K562 (cell line): ENCODE results near the gene C18orf32. TPM values are rescaled to one million over a fixed set of nuclear protein-coding genes. Genes with fewer than 3 reads are reported as not detected.
A peak's percentile ranks its signal among the peaks of the same experiment; 100 is the strongest.

ENCODE experiments used
- ATAC-seq: fragments of 200-7000 bp; cut with Tn5 transposase; 3 replicates; pipeline ENCODE4 v1.9.1; 2020; ENCODE audit warnings: moderate library complexity
- BruUV-seq: library from RNA; stranded (reverse); fragments of 400-500 nt; replicated peaks from 2 replicates; lab custom pipeline; 2021; lab: Mats Ljungman, UMichigan
- CTCF ChIA-PET: fragments of 300-600 bp; formaldehyde crosslinking; extraction: SDS; loops from one replicate; lab custom pipeline; 2021; ENCODE audit warnings: low intra/inter-chr PET ratio; lab: Yijun Ruan, JAX
- POLR2A ChIA-PET: fragments of 300-600, 350-650 bp; sonication (Branson Sonifier 250); formaldehyde crosslinking; extraction: SDS; loops from one replicate; lab custom pipeline; 2021; ENCODE audit warnings: antibody characterized with exemption, inconsistent platforms; lab: Yijun Ruan, JAX
- DNase-seq, 4 experiments: peaks; one replicate each; pipeline versions ENCODE4 v3.0.0 to v3.0.0-alpha.2; 2011 to 2018; ENCODE audit warnings: low spot score in 3 of 4, mixed read lengths in 3 of 4; ENCODE audit errors: extremely low read depth in 1 of 4
- FAIRE-seq: peaks from 2 replicates; lab custom pipeline; 2011; peaks lifted over from hg19 to GRCh38; lab: Jason Lieb, UNC
- H2AFZ ChIP-seq: 2 replicates; pipeline ENCODE4 v1.6.0; 2011; ENCODE audit warnings: low read depth, low read length, control low read depth, inconsistent platforms
- H3K27ac ChIP-seq: fragments of 200-600 bp; 3 replicates; pipeline ENCODE4 v1.8.0; 2011; ENCODE audit warnings: low read depth, mild to moderate bottlenecking, control low read depth, inconsistent platforms, low read length, moderate library complexity, mixed read lengths; ENCODE audit errors: extremely low read depth
- H3K27me3 ChIP-seq, 2 experiments: fragments of 300-600 bp in 1 of 2; 2 replicates in 1 of 2; 3 replicates in 1 of 2; pipeline versions ENCODE4 v1.6.0 to v1.8.0; 2011; ENCODE audit warnings: inconsistent platforms in 2 of 2, low read length in 2 of 2, mild to moderate bottlenecking in 1 of 2, mixed read lengths in 1 of 2, moderate library complexity in 1 of 2; ENCODE audit not compliant: control insufficient read depth in 2 of 2, insufficient read depth in 2 of 2
- H3K36me3 ChIP-seq: fragments of 300-600 bp; 3 replicates; pipeline ENCODE4 v1.8.0; 2011; ENCODE audit warnings: mild to moderate bottlenecking, low read length, inconsistent platforms; ENCODE audit not compliant: control insufficient read depth, insufficient read depth
- H3K4me1 ChIP-seq, 2 experiments: fragments of 200-600 bp in 1 of 2; replicated peaks in 1 of 2; 2 replicates in 1 of 2; 3 replicates in 1 of 2; pipeline versions ENCODE4 v1.5.1 to v1.8.0; 2011; ENCODE audit warnings: inconsistent platforms in 2 of 2, low read length in 2 of 2, mild to moderate bottlenecking in 1 of 2, mixed read lengths in 1 of 2, moderate library complexity in 1 of 2; ENCODE audit not compliant: control insufficient read depth in 2 of 2, insufficient read depth in 2 of 2
- H3K4me2 ChIP-seq: 2 replicates; pipeline ENCODE4 v1.6.1; 2011; ENCODE audit warnings: low read length, control low read depth, inconsistent platforms, mixed read lengths; ENCODE audit not compliant: insufficient read depth
- H3K4me3 ChIP-seq: fragments of 200-600 bp; sonication (generic), shearing (Covaris generic); 2 replicates; pipeline ENCODE4 v1.5.1; 2016; ENCODE audit warnings: control low read depth, inconsistent platforms
- H3K79me2 ChIP-seq: fragments of 200-600 bp; 3 replicates; pipeline ENCODE4 v1.8.0; 2011; ENCODE audit warnings: low read length, inconsistent platforms; ENCODE audit not compliant: control insufficient read depth, insufficient read depth
- H3K9ac ChIP-seq, 2 experiments: 2 replicates each; pipeline versions ENCODE4 v1.6.0 to v1.6.1; 2011; ENCODE audit warnings: low read depth in 2 of 2, low read length in 2 of 2, control low read depth in 1 of 2, inconsistent platforms in 1 of 2, mild to moderate bottlenecking in 1 of 2, mixed read lengths in 1 of 2; ENCODE audit not compliant: insufficient read depth in 1 of 2
- H3K9me1 ChIP-seq: one replicate; pipeline ENCODE4 v1.6.0; 2011; ENCODE audit warnings: inconsistent platforms, mild to moderate bottlenecking, low read length, moderate library complexity; ENCODE audit not compliant: control insufficient read depth, insufficient read depth
- H3K9me3 ChIP-seq: replicated peaks from 2 replicates; pipeline ENCODE4 v1.5.1; 2011; ENCODE audit warnings: low read depth, low read length, inconsistent platforms; ENCODE audit not compliant: control insufficient read depth, insufficient read depth
- H4K20me1 ChIP-seq: replicated peaks from 2 replicates; pipeline ENCODE4 v1.6.1; 2011; ENCODE audit warnings: low read length, inconsistent platforms, mixed read lengths; ENCODE audit not compliant: control insufficient read depth, insufficient read depth
- ASH1L ChIP-seq: fragments of 450-650 bp; IDR thresholded peaks from 2 replicates; pipeline ENCODE4 v1.6.1; 2018; ENCODE audit warnings: borderline replicate concordance, mild to moderate bottlenecking, low read depth; ENCODE audit not compliant: partially characterized antibody
- ATF7 ChIP-seq: fragments of 450-650 bp; IDR thresholded peaks from 2 replicates; pipeline ENCODE4 v1.7.1; 2014; ENCODE audit warnings: mild to moderate bottlenecking, moderate library complexity
- DEAF1 ChIP-seq: fragments of 450-650 bp; formaldehyde crosslinking; IDR thresholded peaks from 2 replicates; pipeline ENCODE4 v1.4.0; 2020; ENCODE audit warnings: mild to moderate bottlenecking, moderate library complexity
- EP300 ChIP-seq: IDR thresholded peaks from 2 replicates; pipeline ENCODE4 v1.6.1; 2012; ENCODE audit warnings: low read length, improper control_type of control experiment
- HDAC1 ChIP-seq, 2 experiments: fragments of 450-650 bp; IDR thresholded peaks; 2 replicates each; pipeline ENCODE4 v1.6.1; 2016 to 2017; ENCODE audit warnings: inconsistent platforms in 1 of 2, mild to moderate bottlenecking in 1 of 2, moderate library complexity in 1 of 2
- HSF4 ChIP-seq: fragments of 250-450 bp; sonication (Bioruptor Pico); IDR thresholded peaks from 2 replicates; pipeline ENCODE4 v2.1.2; 2022; ENCODE audit warnings: mild to moderate bottlenecking, moderate library complexity, borderline replicate concordance
- JUND ChIP-seq, 2 experiments: IDR thresholded peaks; 2 replicates in 1 of 2; 3 replicates in 1 of 2; pipeline ENCODE4 v1.6.1; 2011; ENCODE audit warnings: borderline replicate concordance in 2 of 2, low read depth in 2 of 2, low read length in 2 of 2, improper control_type of control experiment in 1 of 2, missing biosample characterization in 1 of 2, missing genetic modification characterization in 1 of 2, missing genetic modification reagents in 1 of 2
- MAFG ChIP-seq: fragments of 450-650 bp; conservative IDR thresholded peaks from 2 replicates; pipeline ENCODE4 v1.6.1; 2016; ENCODE audit warnings: missing genetic modification characterization, missing compliant biosample characterization
- NR2C1 ChIP-seq, 2 experiments: fragments of 450-650 bp; IDR thresholded peaks; 2 replicates each; pipeline ENCODE4 v1.6.1; 2017; ENCODE audit warnings: mild to moderate bottlenecking in 2 of 2, antibody characterized with exemption in 1 of 2, inconsistent platforms in 1 of 2, missing compliant biosample characterization in 1 of 2, missing genetic modification characterization in 1 of 2
- SMAD3 ChIP-seq: fragments of 450-650 bp; formaldehyde crosslinking; conservative IDR thresholded peaks from 2 replicates; pipeline ENCODE4 v1.4.0; 2020; ENCODE audit warnings: mild to moderate bottlenecking
- TCF15 ChIP-seq: fragments of 250-450 bp; sonication (Bioruptor Pico); IDR thresholded peaks from 2 replicates; pipeline ENCODE4 v1.8.0; 2022; ENCODE audit warnings: moderate library complexity, mild to moderate bottlenecking, inconsistent platforms
- TCF3 ChIP-seq: sonication (generic); formaldehyde crosslinking; IDR thresholded peaks from 2 replicates; pipeline ENCODE4 v1.4.0; 2020; ENCODE audit warnings: mild to moderate bottlenecking, missing genetic modification reagents
- ZNF224 ChIP-seq: sonication (generic); formaldehyde crosslinking; IDR thresholded peaks from 2 replicates; pipeline ENCODE4 v1.8.0; 2022; ENCODE audit warnings: mild to moderate bottlenecking, missing genetic modification reagents
- ZNF592 ChIP-seq: fragments of 450-650 bp; IDR thresholded peaks from 2 replicates; pipeline ENCODE4 v1.6.1; 2017; ENCODE audit warnings: antibody characterized with exemption, mild to moderate bottlenecking
- WGBS: fragments of 100-300 bp; shearing (Covaris generic); methylation state at CpG from one replicate; pipeline ENCODE4 v1.1.6; 2016; ENCODE audit warnings: low coverage, mixed read lengths; ENCODE audit not compliant: insufficient coverage; ENCODE audit errors: missing lambda C conversion rate; 5-methylcytosine and 5-hydroxymethylcytosine counted together
- in situ Hi-C: fragments of 300-500 bp; cut with MboI; formaldehyde crosslinking; loops from 4 replicates; pipeline ENCODE4 v1.15.0; 2018; ENCODE audit warnings: inconsistent platforms, mixed read lengths
- intact Hi-C: fragments of 100-400 bp; cut with micrococcal nuclease; formaldehyde crosslinking; loops from 2 replicates; pipeline ENCODE4 v1.14.2; 2022
- polyA plus RNA-seq, 8 experiments: library from polyadenylated mRNA; depleted of rRNA in 4 of 8; stranded (reverse) in 5 of 8; unstranded in 3 of 8; fragments of >200 nt; fragmentation: Nextera tagmentation in 2 of 8; fragmentation: Illumina TruSeq in 1 of 8; extraction: Ambion mirVana in 2 of 8; extraction: Trizol in 1 of 8; gene quantifications; 2 replicates each; pipeline versions ENCODE4 v1.2.1 to v1.2.3, GENCODE V29; 2011 to 2014; ENCODE audit warnings: inconsistent platforms in 1 of 8, missing spikeins in 1 of 8
- total RNA-seq, 7 experiments: library from RNA; depleted of rRNA in 6 of 7; stranded (reverse); fragments of >200 nt in 6 of 7; fragmentation: Illumina TruSeq in 2 of 7; extraction: Trizol in 2 of 7; gene quantifications; 2 replicates each; pipeline versions ENCODE4 v1.2.1 to v1.2.3, GENCODE V29; 2011 to 2021; ENCODE audit warnings: low replicate concordance in 1 of 7

Gene C18orf32
- total and polyA plus RNA-seq, 9 of the 15 experiments (the other 6 are each of a cell fraction or from before 2014, with no cell fraction given), result 8.5 to 35.0 (median 20.4) TPM

GRCh38 chr18:49479381-49480137 lies 7.5 kb downstream of the C18orf32 start:
- Histone ChIP-seq H3K4me3 (no peak overlapping the region), H3K4me2 (peak overlapping the region; percentile 41; the same call in 1 of the 2 replicates), H2AFZ (no peak overlapping the region), H3K4me1 (peaks cover 0 to 19% of the 10 kb centered on the region in 2 experiments; a peak in 3 of 5 replicates), H4K20me1 (no peaks in the 10 kb centered on the region), H3K27ac (peak overlapping the region; percentile 54; the same call in 2 of the 3 replicates), H3K36me3 (peaks cover 35% of the 10 kb centered on the region; the same call in 2 of the 3 replicates), H3K9me1 (no peaks in the 10 kb centered on the region), H3K9me3 (no peaks in the 10 kb centered on the region), H3K27me3 (no peaks in the 10 kb centered on the region), H3K9ac (peak overlapping the region; percentile 25 to 33; a peak in 2 of 4 replicates), H3K79me2 (peaks cover 5% of the 10 kb centered on the region; the same call in 2 of the 3 replicates)
- ATAC-seq, result peak; percentile 82
- DNase-seq, result peak in 3 of 4 experiments; percentile 19 to 53 (median 32)
- POLR2A ChIA-PET, result interaction anchor here (1.8 kb wide), 1 partner anchor 9 kb away, joined by 4 read pairs; no protein-coding TSS in a partner anchor
- intact Hi-C loops, result no loop called here
- WGBS, result 17% methylated on average over 2 of the region's 5 CpGs
- peak; percentile 62 for FAIRE-seq
- CTCF ChIA-PET, result no interaction called here
- in situ Hi-C loops, result no loop called here
- BruUV-seq, result no TSS peak
- TF ChIP-seq MAFG, result peak; percentile 79
- peak; percentile 56; the same call in 1 of the 2 replicates for TF ChIP-seq JUND (IDR thresholded peaks at IDR 0.05; ENCODE audit: borderline replicate concordance, low read depth, low read length)
- peak; percentile 55; the same call in 1 of the 3 replicates for TF ChIP-seq JUND (tag; IDR thresholded peaks at IDR 0.05; ENCODE audit: borderline replicate concordance, low read depth, low read length)
- TF ChIP-seq NR2C1 (IDR thresholded peaks at IDR 0.05), result no peak
- no peak for TF ChIP-seq NR2C1 (tag; IDR thresholded peaks at IDR 0.05)
- TF ChIP-seq TCF15 (CRISPR knock-in tag), result no peak
- TF ChIP-seq DEAF1 (CRISPR knock-in tag), result no peak
- 0 out of 2 replicates have a peak, but pooled peaks have one; percentile 45 for TF ChIP-seq ZNF592
- peak; percentile 49; the same call in 1 of the 2 replicates for TF ChIP-seq ATF7
- peak; percentile 41; the same call in 1 of the 2 replicates for TF ChIP-seq TCF3 (CRISPR knock-in tag)
- TF ChIP-seq EP300, result peak; percentile 19; the same call in 1 of the 2 replicates
- no peak for TF ChIP-seq ZNF224 (CRISPR knock-in tag)
- TF ChIP-seq SMAD3 (CRISPR knock-in tag), result 0 out of 2 replicates have a peak, but pooled peaks have one; percentile 17
- TF ChIP-seq ASH1L, result no peak
- TF ChIP-seq HSF4, result no peak
- TF ChIP-seq HDAC1 (IDR thresholded peaks at IDR 0.05), result peak in 1 of 2 experiments; percentile 39; a peak in 1 of 4 replicates
